22Rv1 (cell line): ENCODE data around the gene NUDC.

Experiments used
- ZFX ChIP-seq: fragments of 450-650 bp; IDR thresholded peaks from 2 replicates; pipeline ENCODE4 v1.6.1; 2017; ENCODE audit warnings: antibody characterized with exemption, borderline replicate concordance
- TF ChIP-seq, protein P1 (sequence below): fragments of 450-650 bp; IDR thresholded peaks from 2 replicates; pipeline ENCODE4 v1.5.1; 2017; ENCODE audit warnings: mild to moderate bottlenecking

DNA sequence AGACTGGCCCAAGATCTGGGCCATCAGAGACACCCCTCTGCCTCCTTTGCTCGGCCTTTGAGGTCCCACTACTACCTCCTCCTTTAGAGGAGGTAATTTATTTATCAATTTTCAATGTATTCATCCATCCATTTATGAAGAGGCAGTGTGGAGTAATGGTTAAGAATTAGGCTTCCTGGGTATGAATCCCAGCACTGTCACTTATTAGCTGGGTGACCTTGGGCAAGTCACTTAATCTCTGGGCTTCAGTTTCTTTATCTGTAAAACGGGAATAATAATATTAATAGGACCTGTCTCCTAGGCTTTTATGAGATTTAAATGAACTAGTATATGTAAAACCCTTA lies 9.4 kb upstream of the NUDC start:
- TF ChIP-seq, protein P1, sequence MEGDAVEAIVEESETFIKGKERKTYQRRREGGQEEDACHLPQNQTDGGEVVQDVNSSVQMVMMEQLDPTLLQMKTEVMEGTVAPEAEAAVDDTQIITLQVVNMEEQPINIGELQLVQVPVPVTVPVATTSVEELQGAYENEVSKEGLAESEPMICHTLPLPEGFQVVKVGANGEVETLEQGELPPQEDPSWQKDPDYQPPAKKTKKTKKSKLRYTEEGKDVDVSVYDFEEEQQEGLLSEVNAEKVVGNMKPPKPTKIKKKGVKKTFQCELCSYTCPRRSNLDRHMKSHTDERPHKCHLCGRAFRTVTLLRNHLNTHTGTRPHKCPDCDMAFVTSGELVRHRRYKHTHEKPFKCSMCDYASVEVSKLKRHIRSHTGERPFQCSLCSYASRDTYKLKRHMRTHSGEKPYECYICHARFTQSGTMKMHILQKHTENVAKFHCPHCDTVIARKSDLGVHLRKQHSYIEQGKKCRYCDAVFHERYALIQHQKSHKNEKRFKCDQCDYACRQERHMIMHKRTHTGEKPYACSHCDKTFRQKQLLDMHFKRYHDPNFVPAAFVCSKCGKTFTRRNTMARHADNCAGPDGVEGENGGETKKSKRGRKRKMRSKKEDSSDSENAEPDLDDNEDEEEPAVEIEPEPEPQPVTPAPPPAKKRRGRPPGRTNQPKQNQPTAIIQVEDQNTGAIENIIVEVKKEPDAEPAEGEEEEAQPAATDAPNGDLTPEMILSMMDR: no peak
- no peak for TF ChIP-seq ZFX
